Karpas-422 (cell line): Measurements from ENCODE around the gene CDK8. TPM values are rescaled to one million over a fixed set of nuclear protein-coding genes. Genes with fewer than 3 reads are reported as not detected.

Source experiments
- DNase-seq: peaks from one replicate; pipeline ENCODE4 v3.0.0-alpha.2; 2015
- H2AFZ ChIP-seq: fragments of 200-600 bp; sonication (generic); 2 replicates; pipeline ENCODE4 v1.6.1; 2014; ENCODE audit warnings: antibody characterized with exemption, low read length, mixed read lengths
- H3K27ac ChIP-seq: fragments of 200-600 bp; sonication (generic); 2 replicates; pipeline ENCODE4 v1.5.1; 2014; ENCODE audit warnings: mild to moderate bottlenecking, low read length, moderate library complexity
- H3K27me3 ChIP-seq: fragments of 200-600 bp; sonication (generic); 2 replicates; pipeline ENCODE4 v1.6.1; 2014; ENCODE audit warnings: low read length, mixed read lengths
- H3K36me3 ChIP-seq: fragments of 200-600 bp; sonication (generic); 2 replicates; pipeline ENCODE4 v1.6.1; 2014; ENCODE audit warnings: low read length, mixed read lengths; ENCODE audit not compliant: insufficient read depth
- H3K4me1 ChIP-seq: fragments of 200-600 bp; sonication (generic); 2 replicates; pipeline ENCODE4 v1.6.1; 2014; ENCODE audit warnings: mild to moderate bottlenecking, low read length, mixed read lengths
- H3K4me2 ChIP-seq: fragments of 200-600 bp; sonication (generic); 2 replicates; pipeline ENCODE4 v1.6.1; 2014; ENCODE audit warnings: low read length, low read depth, mild to moderate bottlenecking; ENCODE audit not compliant: poor library complexity, severe bottlenecking
- H3K4me3 ChIP-seq: fragments of 200-600 bp; sonication (generic); 2 replicates; pipeline ENCODE4 v1.5.1; 2014; ENCODE audit warnings: mild to moderate bottlenecking, antibody characterized with exemption, low read length, mixed read lengths
- H3K79me2 ChIP-seq: fragments of 200-600 bp; sonication (generic); 2 replicates; pipeline ENCODE4 v1.6.1; 2014; ENCODE audit warnings: mild to moderate bottlenecking, low read length, mixed read lengths
- H3K9ac ChIP-seq: fragments of 200-600 bp; sonication (generic); 2 replicates; pipeline ENCODE4 v1.6.0; 2014; ENCODE audit warnings: low read length
- H3K9me2 ChIP-seq: fragments of 200-600 bp; sonication (generic), shearing (Covaris generic); replicated peaks from 2 replicates; pipeline ENCODE4 v1.6.0; 2014; ENCODE audit warnings: mild to moderate bottlenecking, low read length, moderate library complexity; ENCODE audit not compliant: insufficient read depth
- H3K9me3 ChIP-seq: fragments of 300-700, 200-600 bp; sonication (generic); 2 replicates; pipeline ENCODE4 v1.6.1; 2014; ENCODE audit warnings: low read length, mixed read lengths
- H4K20me1 ChIP-seq: fragments of 200-600 bp; sonication (generic); 2 replicates; pipeline ENCODE4 v1.6.1; 2014; ENCODE audit warnings: mild to moderate bottlenecking, antibody characterized with exemption, low read length, low read depth; ENCODE audit not compliant: insufficient read depth
- total RNA-seq: library from RNA; depleted of rRNA; stranded (reverse); fragments of >200 nt; shearing (Covaris generic); gene quantifications from 2 replicates; pipeline ENCODE4 v1.2.3, GENCODE V29; 2014; ENCODE audit warnings: low replicate concordance

CDK8 gene
- total RNA-seq, 1 experiment from 2014 or later, result 12.8 TPM

DNA sequence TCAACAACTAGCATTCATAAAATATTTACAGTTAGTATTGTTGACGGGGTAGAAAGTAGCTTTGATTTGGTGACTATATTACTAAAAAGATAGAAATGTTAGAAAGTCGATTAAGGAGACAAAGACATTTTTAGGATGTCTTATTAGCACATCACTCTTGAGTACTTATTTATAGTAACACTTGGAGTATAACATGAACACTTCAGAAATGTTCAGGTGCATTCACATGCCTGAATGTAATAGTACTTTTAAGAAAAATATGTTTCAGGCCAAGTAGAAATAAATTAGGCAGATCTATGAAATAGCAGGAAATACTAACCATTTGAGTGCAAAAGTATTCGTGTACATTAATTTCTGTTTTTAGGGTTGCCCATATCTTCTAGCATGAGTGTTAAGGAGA lies 70.4 kb downstream of the CDK8 start:
- H2AFZ ChIP-seq, result no peak overlapping the region
- no peak for DNase-seq
- 0 out of 2 replicates have a peak, but pooled peaks cover 2% of the 10 kb centered on the region for H3K27me3 ChIP-seq
- H3K36me3 ChIP-seq, result no peaks in the 10 kb centered on the region
- H3K9ac ChIP-seq, result no peak overlapping the region
- no peaks in the 10 kb centered on the region for H3K79me2 ChIP-seq
- H3K27ac ChIP-seq, result no peak overlapping the region
- no peak overlapping the region for H3K4me3 ChIP-seq
- peaks cover 41% of the 10 kb centered on the region for H4K20me1 ChIP-seq
- H3K4me2 ChIP-seq, result no peak overlapping the region
- no peaks in the 10 kb centered on the region for H3K9me3 ChIP-seq
- no peaks in the 10 kb centered on the region; the same call in 1 of the 2 replicates for H3K4me1 ChIP-seq
- H3K9me2 ChIP-seq, result no peaks in the 10 kb centered on the region

DNA sequence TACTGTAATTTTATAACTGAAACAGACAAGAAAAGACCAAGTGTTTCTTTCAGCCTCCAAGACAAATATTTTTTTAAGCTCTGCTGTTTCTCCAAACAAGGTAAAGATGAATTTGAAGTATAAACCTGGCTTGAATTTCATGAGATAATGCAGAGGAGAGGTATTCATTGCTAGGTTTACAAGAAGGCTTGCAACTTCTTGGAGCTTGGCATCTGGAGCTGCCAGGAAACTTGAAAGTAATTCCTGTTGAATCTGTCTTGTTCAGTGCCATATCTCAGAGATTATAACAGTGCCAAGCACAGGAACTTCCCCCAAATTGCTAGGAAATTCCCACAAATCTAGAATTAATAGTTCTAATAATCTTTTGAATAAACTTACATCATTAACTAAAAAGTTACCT lies 70.9 kb downstream of the CDK8 start:
- Histone ChIP-seq H3K9me2 (no peaks in the 10 kb centered on the region), H4K20me1 (peaks cover 43% of the 10 kb centered on the region), H3K36me3 (no peaks in the 10 kb centered on the region), H3K9ac (no peak overlapping the region), H2AFZ (no peak overlapping the region), H3K27me3 (0 out of 2 replicates have a peak, but pooled peaks cover 2% of the 10 kb centered on the region), H3K4me2 (no peak overlapping the region), H3K9me3 (no peaks in the 10 kb centered on the region), H3K4me1 (no peaks in the 10 kb centered on the region; the same call in 1 of the 2 replicates), H3K27ac (no peak overlapping the region), H3K4me3 (no peak overlapping the region), H3K79me2 (no peaks in the 10 kb centered on the region)
- DNase-seq, result no peak

DNA sequence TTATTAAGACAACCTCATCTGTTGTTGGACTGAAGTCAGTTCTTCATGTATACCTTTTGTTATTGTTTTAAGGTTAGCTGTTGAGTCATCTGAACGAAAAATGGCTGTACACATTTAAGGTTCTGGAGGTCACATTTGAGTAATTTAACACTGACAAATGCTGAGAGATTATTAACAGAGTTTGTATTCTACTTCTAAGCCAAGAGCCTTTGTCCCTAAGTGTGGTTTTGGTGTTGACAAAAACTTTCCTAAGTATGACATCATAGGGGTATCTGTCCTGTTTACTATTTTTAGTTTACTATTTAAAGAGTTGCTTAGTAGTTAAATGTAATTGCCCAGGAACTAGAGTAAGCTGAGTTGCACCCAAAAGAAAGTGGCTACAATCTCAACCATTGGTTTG lies 71.9 kb downstream of the CDK8 start:
- no peak overlapping the region for H3K27ac ChIP-seq
- H3K9me2 ChIP-seq, result no peaks in the 10 kb centered on the region
- H3K36me3 ChIP-seq, result no peaks in the 10 kb centered on the region
- H3K4me3 ChIP-seq, result no peak overlapping the region
- H3K9me3 ChIP-seq, result no peaks in the 10 kb centered on the region
- H3K79me2 ChIP-seq, result no peaks in the 10 kb centered on the region
- peaks cover 43% of the 10 kb centered on the region for H4K20me1 ChIP-seq
- 0 out of 2 replicates have a peak, but pooled peaks cover 2% of the 10 kb centered on the region for H3K27me3 ChIP-seq
- no peak overlapping the region for H3K4me2 ChIP-seq
- H3K9ac ChIP-seq, result no peak overlapping the region
- H2AFZ ChIP-seq, result no peak overlapping the region
- H3K4me1 ChIP-seq, result no peaks in the 10 kb centered on the region; the same call in 1 of the 2 replicates
- no peak for DNase-seq

DNA sequence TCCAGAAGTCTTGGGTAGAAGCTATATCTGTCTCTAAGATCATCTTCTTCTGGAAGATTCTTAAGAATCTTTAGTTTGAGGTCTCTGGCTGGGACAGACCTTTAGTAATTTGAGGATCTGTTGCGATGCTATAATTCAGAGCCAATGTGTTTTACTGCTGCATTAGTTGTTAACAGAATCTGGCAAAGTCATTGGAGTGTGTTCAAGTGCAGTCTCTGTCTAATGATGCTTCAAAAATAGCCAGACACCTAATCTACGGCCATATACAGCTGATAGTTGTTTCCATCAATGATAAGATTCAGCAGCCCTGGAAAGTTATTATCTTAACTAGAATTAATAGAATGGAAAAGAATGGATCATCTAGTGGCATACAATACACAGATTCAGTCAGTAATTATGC lies 72.6 kb downstream of the CDK8 start:
- Histone ChIP-seq H3K9me2 (no peaks in the 10 kb centered on the region), H3K9ac (no peak overlapping the region), H3K4me1 (no peaks in the 10 kb centered on the region), H3K36me3 (no peaks in the 10 kb centered on the region), H3K9me3 (no peaks in the 10 kb centered on the region), H4K20me1 (peaks cover 44% of the 10 kb centered on the region), H3K79me2 (no peaks in the 10 kb centered on the region), H3K27ac (no peak overlapping the region), H3K4me2 (no peak overlapping the region), H3K4me3 (no peak overlapping the region), H2AFZ (no peak overlapping the region), H3K27me3 (0 out of 2 replicates have a peak, but pooled peaks cover 2% of the 10 kb centered on the region)
- no peak for DNase-seq

GRCh38 chr13:26327940-26328725 lies 74.2 kb downstream of the CDK8 start:
- no peaks in the 10 kb centered on the region for H3K36me3 ChIP-seq
- H3K9ac ChIP-seq, result no peak overlapping the region
- H3K4me2 ChIP-seq, result no peak overlapping the region
- peaks cover 40% of the 10 kb centered on the region for H4K20me1 ChIP-seq
- H3K4me3 ChIP-seq, result no peak overlapping the region
- H3K27ac ChIP-seq, result no peak overlapping the region
- no peaks in the 10 kb centered on the region for H3K9me2 ChIP-seq
- no peak overlapping the region for H2AFZ ChIP-seq
- H3K9me3 ChIP-seq, result no peaks in the 10 kb centered on the region
- no peaks in the 10 kb centered on the region for H3K4me1 ChIP-seq
- no peaks in the 10 kb centered on the region for H3K79me2 ChIP-seq
- 0 out of 2 replicates have a peak, but pooled peaks cover 2% of the 10 kb centered on the region for H3K27me3 ChIP-seq
- DNase-seq, result no peak

GRCh38 chr13:26335158-26335557 lies 81.2 kb downstream of the CDK8 start:
- H3K4me2 ChIP-seq, result no peak overlapping the region
- no peak overlapping the region for H3K4me3 ChIP-seq
- H3K9me2 ChIP-seq, result no peaks in the 10 kb centered on the region
- no peak overlapping the region for H3K9ac ChIP-seq
- H3K4me1 ChIP-seq, result no peaks in the 10 kb centered on the region
- peaks cover 26% of the 10 kb centered on the region for H4K20me1 ChIP-seq
- no peaks in the 10 kb centered on the region for H3K9me3 ChIP-seq
- no peak overlapping the region for H2AFZ ChIP-seq
- no peaks in the 10 kb centered on the region for H3K36me3 ChIP-seq
- H3K27me3 ChIP-seq, result no peaks in the 10 kb centered on the region
- H3K27ac ChIP-seq, result no peak overlapping the region
- no peaks in the 10 kb centered on the region for H3K79me2 ChIP-seq
- DNase-seq, result no peak

DNA sequence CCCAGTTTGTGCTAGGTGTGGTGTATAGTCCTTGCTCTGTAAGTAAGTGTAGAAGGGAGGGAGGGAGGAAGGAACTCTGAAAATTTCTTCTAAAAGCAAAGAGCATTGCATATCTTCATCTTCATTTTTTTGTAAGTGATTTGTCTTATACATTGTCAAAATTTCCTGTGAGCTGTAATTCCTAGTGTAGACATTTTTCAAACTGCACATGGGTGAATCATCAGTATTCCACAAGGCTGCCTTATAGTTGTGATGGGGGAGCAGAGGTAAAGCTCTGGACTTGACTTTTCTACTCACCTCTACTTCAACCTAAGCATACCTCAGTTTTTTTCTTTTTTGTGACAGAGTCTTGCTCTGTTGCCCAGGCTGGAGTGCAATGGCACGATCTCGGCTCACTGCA lies 86.9 kb downstream of the CDK8 start:
- DNase-seq, result no peak
- Histone ChIP-seq H2AFZ (no peak overlapping the region), H4K20me1 (0 out of 2 replicates have a peak, but pooled peaks cover 5% of the 10 kb centered on the region), H3K9me3 (no peaks in the 10 kb centered on the region), H3K36me3 (no peaks in the 10 kb centered on the region), H3K9me2 (no peaks in the 10 kb centered on the region), H3K4me2 (no peak overlapping the region), H3K4me3 (no peak overlapping the region), H3K27me3 (no peaks in the 10 kb centered on the region), H3K27ac (no peak overlapping the region), H3K79me2 (no peaks in the 10 kb centered on the region), H3K9ac (no peak overlapping the region), H3K4me1 (no peaks in the 10 kb centered on the region)

- Histone ChIP-seq H3K27ac (no peak overlapping the region), H3K9me3 (no peaks in the 10 kb centered on the region), H3K4me1 (no peaks in the 10 kb centered on the region), H3K9ac (no peak overlapping the region), H3K4me3 (no peak overlapping the region), H4K20me1 (0 out of 2 replicates have a peak, but pooled peaks cover 5% of the 10 kb centered on the region), H3K4me2 (no peak overlapping the region), H3K27me3 (no peaks in the 10 kb centered on the region), H3K9me2 (no peaks in the 10 kb centered on the region), H2AFZ (no peak overlapping the region), H3K36me3 (no peaks in the 10 kb centered on the region), H3K79me2 (no peaks in the 10 kb centered on the region)
- no peak for DNase-seq
Measured at GRCh38 chr13:26342898-26343297, 89.0 kb downstream of the CDK8 start.
